ENCODE measurements around the gene MEAF6. TPM values are rescaled to one million over a fixed set of nuclear protein-coding genes. Genes with fewer than 3 reads are reported as not detected.
"Not testable (repeated sequence)": the region's sequence is repeated elsewhere in the genome, so short reads cannot be mapped to it uniquely, and the experiment has no call there.

MEAF6 gene
- total RNA-seq, 1 donor from 2014 or later: 95.6 TPM

DNA sequence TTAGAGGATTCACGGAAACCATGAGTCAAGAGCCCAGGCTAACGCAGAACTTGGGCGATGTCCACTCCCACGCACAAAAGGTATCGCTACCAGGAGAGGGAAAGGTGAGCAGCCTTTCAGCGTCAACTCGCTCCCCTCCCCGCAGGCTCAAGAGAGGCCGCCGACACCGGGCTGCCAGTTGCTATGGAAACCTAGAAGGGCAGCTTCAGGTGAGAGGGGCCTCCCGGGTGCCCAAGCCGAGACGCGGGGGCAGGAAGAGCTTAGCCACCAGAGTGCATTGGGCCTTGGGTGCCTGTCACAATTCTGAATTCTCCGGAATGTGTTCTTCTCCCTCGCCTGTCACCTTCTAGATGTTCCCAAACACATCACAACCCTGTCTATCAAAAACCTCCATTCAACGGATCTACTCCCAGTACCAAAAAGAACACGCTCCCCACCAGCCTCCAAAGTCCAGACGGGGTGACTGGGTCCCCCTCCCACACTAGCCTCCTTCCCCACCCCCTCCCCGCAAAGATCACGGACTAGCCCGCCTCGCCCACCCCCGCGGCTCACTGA, 694 bp downstream of the MEAF6 start:
- intact Hi-C loops (cut with micrococcal nuclease): loop anchor here (1.0 to 2.0 kb wide), 3 partner anchors 35 to 176 kb away; partner anchors contain the start of gene SNIP1
- DNase-seq: peak; percentile 85
- H3K27me3 Mint-ChIP-seq: no peaks in the 10 kb centered on the region
- H3K4me3 Mint-ChIP-seq: peak overlapping the region; percentile 98
- H3K4me1 Mint-ChIP-seq: peaks cover 38% of the 10 kb centered on the region
- no peaks in the 10 kb centered on the region for H3K9me3 Mint-ChIP-seq
- H3K27ac Mint-ChIP-seq: peak overlapping the region; percentile 96
- peaks cover 34% of the 10 kb centered on the region for H3K36me3 Mint-ChIP-seq (ENCODE audit: low read depth)

DNA sequence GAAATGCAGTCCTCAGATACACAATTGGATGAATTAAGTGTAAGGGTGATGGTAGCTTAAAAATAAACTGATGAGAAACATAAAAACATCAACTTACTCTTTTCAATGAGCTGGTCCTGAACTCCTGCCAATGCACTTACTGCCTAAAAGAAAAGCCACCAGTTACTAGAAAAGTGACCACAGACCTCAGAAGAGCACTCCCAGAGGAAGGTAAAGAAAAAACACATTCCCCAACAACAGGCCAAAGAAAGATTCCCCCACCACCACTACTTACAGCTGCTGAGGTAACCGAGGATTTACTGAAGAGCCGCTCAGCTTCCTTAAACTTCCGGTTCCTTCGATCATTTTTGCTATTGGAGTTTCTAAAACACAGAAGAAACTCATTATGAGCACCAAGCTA, 5.4 kb downstream of the MEAF6 start:
- Mint-ChIP-seq H3K4me3 (no peak overlapping the region), H3K9me3 (no peaks in the 10 kb centered on the region), H3K27me3 (no peaks in the 10 kb centered on the region), H3K36me3 (ENCODE audit: low read depth) (peaks cover 56% of the 10 kb centered on the region), H3K27ac (peak overlapping the region; percentile 26), H3K4me1 (peaks cover 32% of the 10 kb centered on the region)
- intact Hi-C loops (cut with micrococcal nuclease): no loop called here
- DNase-seq: no peak

DNA sequence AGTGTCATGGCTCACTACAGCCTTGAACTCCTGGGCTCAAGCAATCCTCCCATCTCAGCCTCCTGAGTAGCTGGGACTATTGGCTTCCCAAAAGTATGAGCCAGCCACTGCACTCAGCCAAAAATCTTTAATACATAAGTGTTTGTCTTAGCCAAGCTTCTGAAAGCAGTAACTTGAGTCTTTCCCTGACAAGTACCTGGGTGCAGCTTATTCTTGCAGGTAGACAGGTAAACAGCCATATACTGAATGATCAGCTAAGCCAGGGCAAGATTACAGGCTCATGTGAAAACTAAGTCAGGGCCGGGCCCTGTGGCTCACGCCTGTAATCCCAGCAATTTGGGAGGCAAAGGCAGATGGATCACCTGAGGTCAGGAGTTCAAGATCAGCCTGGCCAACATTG, 7.8 kb downstream of the MEAF6 start:
- intact Hi-C loops (cut with micrococcal nuclease): no loop called here
- DNase-seq: no peak
- no peak overlapping the region for H3K27ac Mint-ChIP-seq
- H3K4me1 Mint-ChIP-seq: peaks cover 20% of the 10 kb centered on the region
- H3K27me3 Mint-ChIP-seq: no peaks in the 10 kb centered on the region
- no peaks in the 10 kb centered on the region for H3K9me3 Mint-ChIP-seq
- H3K4me3 Mint-ChIP-seq: no peak overlapping the region
- H3K36me3 Mint-ChIP-seq (ENCODE audit: low read depth): peaks cover 47% of the 10 kb centered on the region

DNA sequence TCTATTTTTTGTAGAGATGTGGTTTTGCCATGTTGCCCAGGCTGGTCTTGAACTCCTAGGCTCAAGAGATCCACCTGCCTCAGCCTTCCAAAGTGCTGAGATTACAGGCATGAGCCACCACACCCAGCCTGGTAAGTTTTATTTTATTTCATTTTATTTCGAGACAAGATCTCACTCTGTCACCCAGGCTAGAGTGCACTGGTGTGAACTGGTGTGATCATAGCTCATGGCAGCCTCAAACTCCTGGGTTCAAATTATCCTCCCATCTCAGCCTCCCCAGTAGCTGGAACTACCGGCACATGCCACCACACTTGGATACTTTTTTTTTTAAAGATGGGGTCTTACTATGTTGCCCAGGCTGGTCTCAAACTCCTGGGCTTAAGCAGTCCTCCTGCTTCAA, 11.8 kb downstream of the MEAF6 start:
- H3K4me1 Mint-ChIP-seq; H3K9me3 Mint-ChIP-seq; H3K27me3 Mint-ChIP-seq; H3K27ac Mint-ChIP-seq; intact Hi-C loops (cut with micrococcal nuclease); H3K4me3 Mint-ChIP-seq; DNase-seq: not testable (repeated sequence)
- H3K36me3 Mint-ChIP-seq (ENCODE audit: low read depth): peaks cover 49% of the 10 kb centered on the region

DNA sequence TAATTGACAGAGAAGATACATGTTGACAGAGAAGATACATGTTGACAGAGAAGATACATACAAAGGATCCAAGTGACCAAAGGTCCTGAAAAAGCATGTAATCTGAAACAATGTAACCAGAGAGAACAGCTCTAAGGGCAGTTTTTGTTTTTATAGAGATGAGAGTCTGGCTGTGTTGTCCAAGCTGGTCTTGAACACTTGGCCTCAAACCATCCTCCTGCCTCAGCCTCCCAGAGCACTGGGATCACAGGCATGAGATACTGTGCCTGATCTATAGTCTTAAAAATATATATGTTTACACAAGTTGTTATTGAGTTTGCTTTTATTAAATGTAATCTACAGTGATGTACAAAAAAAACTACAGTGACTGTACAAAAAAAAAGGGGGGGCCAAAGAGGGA, 12.5 kb downstream of the MEAF6 start:
- H3K27ac Mint-ChIP-seq: no peak overlapping the region
- H3K4me1 Mint-ChIP-seq: no peaks in the 10 kb centered on the region
- H3K4me3 Mint-ChIP-seq: no peak overlapping the region
- H3K9me3 Mint-ChIP-seq: no peaks in the 10 kb centered on the region
- H3K36me3 Mint-ChIP-seq (ENCODE audit: low read depth): peaks cover 46% of the 10 kb centered on the region
- intact Hi-C loops (cut with micrococcal nuclease): no loop called here
- no peak for DNase-seq
- no peaks in the 10 kb centered on the region for H3K27me3 Mint-ChIP-seq

DNA sequence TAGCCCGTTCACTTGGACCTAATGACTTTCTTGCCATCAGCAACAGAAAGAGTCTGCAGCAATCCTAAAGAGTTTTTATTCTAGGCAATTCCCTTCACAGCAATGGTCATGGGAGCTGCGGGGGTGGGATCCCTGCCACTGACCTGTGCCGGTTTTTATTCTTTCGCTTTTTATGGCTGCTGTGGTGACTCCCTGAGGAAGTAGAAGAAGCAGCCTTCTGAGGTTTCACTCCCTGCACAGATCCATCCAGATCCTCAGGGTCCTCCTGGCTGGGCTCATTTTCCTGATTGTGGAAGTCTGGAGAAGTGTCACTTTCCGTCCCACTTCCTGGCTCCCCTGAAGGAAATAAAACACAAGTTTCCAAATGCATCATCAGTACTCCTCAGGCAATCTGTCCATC, 12.9 kb downstream of the MEAF6 start:
- H3K36me3 Mint-ChIP-seq (ENCODE audit: low read depth): peaks cover 44% of the 10 kb centered on the region
- H3K27me3 Mint-ChIP-seq: no peaks in the 10 kb centered on the region
- intact Hi-C loops (cut with micrococcal nuclease): no loop called here

DNA sequence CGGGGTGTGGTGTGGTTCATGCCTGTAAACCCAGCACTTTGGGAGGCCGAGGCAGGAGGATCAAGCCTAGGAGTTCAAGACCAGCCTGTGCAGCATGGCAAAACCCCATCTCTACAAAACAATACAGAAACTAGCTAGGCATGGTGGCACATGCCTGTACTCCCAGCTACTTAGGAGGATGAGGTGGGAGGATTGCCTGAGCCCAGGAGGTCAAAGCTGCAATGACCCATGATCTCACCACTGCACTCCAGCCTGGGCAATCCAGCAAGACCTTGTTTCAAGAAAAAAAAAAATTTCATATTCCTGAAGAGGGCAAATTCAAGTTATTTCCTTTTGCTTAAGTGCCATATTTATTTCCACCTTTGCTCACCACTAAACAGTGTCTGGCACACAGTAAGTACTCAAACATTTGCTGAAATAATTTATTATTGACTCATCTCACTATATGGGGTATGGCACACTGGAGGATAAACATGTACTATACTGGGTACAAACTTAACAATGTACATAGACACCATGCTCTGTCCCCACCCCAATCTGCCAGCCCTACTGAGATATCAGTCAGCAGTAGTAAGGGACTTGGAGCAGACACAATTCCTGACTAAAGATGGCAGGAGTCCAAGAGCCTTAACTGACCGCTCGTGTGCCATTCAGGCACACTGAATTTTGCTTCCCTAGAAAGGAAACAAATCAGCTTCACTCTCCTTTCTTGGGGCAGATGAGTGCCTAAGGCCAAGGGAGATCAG, 15.5 kb downstream of the MEAF6 start:
- Mint-ChIP-seq H3K4me1 (peaks cover 3% of the 10 kb centered on the region), H3K27ac (no peak overlapping the region), H3K9me3 (no peaks in the 10 kb centered on the region), H3K27me3 (no peaks in the 10 kb centered on the region), H3K4me3 (no peak overlapping the region), H3K36me3 (ENCODE audit: low read depth) (peaks cover 37% of the 10 kb centered on the region)
- intact Hi-C loops (cut with micrococcal nuclease): no loop called here
- no peak for DNase-seq

More for the DNA sequence above, 12.9 kb downstream of the MEAF6 start:
- Mint-ChIP-seq H3K9me3 (no peaks in the 10 kb centered on the region), H3K27ac (no peak overlapping the region), H3K4me3 (no peak overlapping the region), H3K4me1 (no peaks in the 10 kb centered on the region)
- no peak for DNase-seq

DNA sequence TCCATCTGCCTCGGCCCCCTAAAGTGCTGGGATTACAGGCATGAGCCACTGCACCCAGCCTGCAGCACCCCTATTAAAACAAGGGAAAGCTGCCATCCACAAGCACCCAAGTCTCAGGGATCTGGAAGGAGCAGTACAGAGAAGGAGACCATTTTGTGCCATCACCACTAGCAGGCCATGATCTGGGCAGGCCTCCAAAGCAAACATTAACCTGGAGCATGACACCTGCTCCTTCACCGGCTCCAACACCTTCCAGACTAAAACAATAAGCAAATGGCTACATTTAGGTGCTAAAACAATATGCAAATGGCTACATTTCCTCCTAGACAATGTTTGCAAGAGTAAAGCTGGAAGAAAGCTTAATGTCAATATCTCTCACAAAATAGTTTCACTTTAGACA, 16.7 kb downstream of the MEAF6 start:
- DNase-seq: no peak
- Mint-ChIP-seq H3K4me1 (peaks cover 6% of the 10 kb centered on the region), H3K27me3 (no peaks in the 10 kb centered on the region), H3K36me3 (ENCODE audit: low read depth) (peaks cover 43% of the 10 kb centered on the region), H3K9me3 (no peaks in the 10 kb centered on the region), H3K4me3 (no peak overlapping the region), H3K27ac (no peak overlapping the region)
- intact Hi-C loops (cut with micrococcal nuclease): no loop called here

DNA sequence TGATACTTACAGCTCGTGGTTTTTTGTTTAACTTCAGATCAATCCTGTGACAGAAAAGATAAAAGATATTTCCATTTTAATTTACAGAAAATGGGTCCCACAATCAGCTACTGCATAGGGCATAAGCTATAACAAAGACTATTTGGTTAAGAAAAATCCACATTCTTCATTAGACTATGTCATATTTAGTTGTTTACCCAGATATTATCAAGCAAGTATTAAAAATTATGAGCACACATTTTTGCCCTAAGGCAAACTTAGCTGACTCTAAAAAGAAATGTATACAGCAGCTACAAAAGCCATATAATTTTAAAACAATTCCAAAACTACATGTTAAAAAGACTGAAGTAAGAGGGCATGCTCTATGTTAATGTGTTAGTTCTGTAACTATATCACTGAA, 18.7 kb downstream of the MEAF6 start:
- no peak overlapping the region for H3K4me3 Mint-ChIP-seq
- H3K27me3 Mint-ChIP-seq: no peaks in the 10 kb centered on the region
- intact Hi-C loops (cut with micrococcal nuclease): no loop called here
- H3K9me3 Mint-ChIP-seq: no peaks in the 10 kb centered on the region
- H3K36me3 Mint-ChIP-seq (ENCODE audit: low read depth): peaks cover 38% of the 10 kb centered on the region
- no peak overlapping the region for H3K27ac Mint-ChIP-seq
- peaks cover 6% of the 10 kb centered on the region for H3K4me1 Mint-ChIP-seq
- DNase-seq: no peak

DNA sequence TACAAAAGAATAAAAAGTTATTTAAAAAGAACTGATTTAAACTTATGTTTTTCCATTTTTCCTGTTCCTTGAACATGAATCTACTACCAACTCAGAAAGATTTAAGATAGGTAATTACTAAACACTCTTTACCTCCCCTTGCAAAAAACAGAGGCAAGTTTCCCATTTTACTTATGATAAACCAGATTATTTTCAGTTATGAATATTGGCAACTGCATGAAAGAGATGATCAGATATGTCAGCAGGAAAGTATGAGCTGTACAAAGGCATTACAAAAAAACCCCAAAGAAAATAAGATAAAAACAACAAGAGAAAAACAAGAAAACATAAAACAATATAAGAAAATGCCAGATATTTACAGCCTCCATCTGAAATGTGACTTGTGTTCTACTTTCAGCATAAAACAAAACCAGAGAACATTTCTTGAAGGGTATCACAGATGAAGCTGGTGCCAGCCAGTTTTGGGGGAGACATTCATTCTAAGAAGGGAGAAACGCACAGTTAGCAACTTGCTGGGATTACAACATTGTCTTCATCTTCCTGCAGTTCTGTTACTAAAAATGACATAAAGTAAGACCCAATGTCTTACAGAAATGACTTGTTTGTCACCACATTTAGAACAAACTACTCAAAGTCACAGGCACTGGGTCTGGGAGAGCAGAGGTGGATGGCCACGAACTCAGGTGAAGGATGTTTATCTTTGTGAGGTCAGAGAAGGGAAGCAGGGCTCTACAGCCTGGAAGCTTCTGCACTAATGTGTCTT, 21.0 kb downstream of the MEAF6 start:
- Mint-ChIP-seq H3K4me1 (peaks cover 6% of the 10 kb centered on the region), H3K27ac (peak overlapping the region; percentile 42), H3K27me3 (no peaks in the 10 kb centered on the region), H3K36me3 (ENCODE audit: low read depth) (peaks cover 32% of the 10 kb centered on the region), H3K9me3 (no peaks in the 10 kb centered on the region), H3K4me3 (no peak overlapping the region)
- DNase-seq: no peak
- intact Hi-C loops (cut with micrococcal nuclease): no loop called here

DNA sequence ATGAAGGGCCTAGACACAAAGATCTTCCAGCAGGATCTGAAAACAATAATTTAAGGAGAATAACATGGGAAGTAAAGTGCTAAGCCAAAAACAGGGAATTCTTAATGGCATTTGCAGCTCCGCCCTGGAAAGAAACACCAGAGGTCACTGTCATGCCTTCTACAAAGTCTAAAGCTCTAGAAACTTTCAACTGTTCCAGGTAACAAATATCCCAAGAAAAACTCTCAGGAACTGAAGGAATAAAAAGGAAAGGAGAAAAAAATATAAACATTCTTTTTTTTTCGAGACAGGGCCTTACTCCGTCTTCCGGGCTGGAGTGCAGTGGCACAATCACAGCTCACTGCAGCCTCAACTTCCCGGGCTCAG, 27.0 kb downstream of the MEAF6 start:
- Mint-ChIP-seq H3K36me3 (ENCODE audit: low read depth) (peaks cover 30% of the 10 kb centered on the region), H3K9me3 (no peaks in the 10 kb centered on the region), H3K4me3 (no peak overlapping the region), H3K4me1 (peaks cover 12% of the 10 kb centered on the region), H3K27me3 (no peaks in the 10 kb centered on the region), H3K27ac (peak overlapping the region; percentile 74)
- no peak for DNase-seq
- intact Hi-C loops (cut with micrococcal nuclease): loop anchor here (1.0 kb wide), 2 partner anchors 14 to 33 kb away; no protein-coding TSS in a partner anchor

DNA sequence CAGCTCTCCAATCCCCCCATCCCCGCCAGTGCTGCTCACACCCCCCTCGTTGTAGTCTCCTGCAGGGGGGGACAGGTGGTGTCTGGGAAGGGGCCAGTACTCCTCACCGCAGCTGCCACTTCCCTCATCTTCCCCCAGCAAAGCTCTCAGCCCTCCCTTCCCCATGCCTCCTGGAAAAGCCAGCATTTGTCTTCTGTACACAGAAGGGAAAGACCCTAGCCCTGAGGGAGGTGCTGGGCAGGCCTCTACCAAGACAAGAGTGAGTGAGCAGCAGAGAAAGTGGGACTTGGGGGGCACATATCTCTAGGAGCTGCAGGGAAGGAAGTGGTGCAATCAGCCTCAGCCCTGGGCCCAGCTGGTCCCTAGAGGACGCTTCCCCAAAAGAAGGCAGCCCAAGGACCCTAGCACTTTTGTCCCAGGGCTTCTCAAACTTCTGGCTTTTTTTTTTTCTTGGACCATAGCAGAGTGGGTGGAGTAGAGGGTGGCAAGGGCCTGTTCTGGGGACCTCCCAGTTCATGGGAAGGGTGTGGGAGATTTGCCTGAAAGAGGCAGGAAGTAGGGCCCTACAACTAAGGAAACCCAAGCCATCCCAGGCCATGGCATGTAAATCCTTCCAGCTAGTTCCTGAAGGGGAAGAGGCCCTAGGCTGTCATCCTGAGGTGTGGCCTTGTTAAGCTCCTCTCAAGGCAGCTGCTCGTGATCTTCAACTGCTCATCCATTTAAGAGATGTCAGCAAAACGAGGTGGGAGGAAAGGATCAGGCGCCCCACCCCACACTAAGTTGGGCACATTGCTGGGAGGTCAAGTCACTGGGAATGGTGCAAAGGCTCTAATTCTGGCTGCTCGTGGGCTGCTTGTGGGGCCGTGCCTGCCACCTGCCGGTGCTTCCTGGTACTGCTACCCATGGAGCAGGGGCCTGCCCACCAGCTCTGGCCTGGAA, 27.6 kb downstream of the MEAF6 start:
- Mint-ChIP-seq H3K4me1 (peaks cover 15% of the 10 kb centered on the region), H3K36me3 (ENCODE audit: low read depth) (peaks cover 35% of the 10 kb centered on the region), H3K27ac (peak overlapping the region; percentile 74), H3K4me3 (no peak overlapping the region), H3K9me3 (no peaks in the 10 kb centered on the region), H3K27me3 (no peaks in the 10 kb centered on the region)
- intact Hi-C loops (cut with micrococcal nuclease): loop anchor here (1.0 kb wide), 2 partner anchors 14 to 33 kb away; no protein-coding TSS in a partner anchor
- peak; percentile 94 for DNase-seq

DNA sequence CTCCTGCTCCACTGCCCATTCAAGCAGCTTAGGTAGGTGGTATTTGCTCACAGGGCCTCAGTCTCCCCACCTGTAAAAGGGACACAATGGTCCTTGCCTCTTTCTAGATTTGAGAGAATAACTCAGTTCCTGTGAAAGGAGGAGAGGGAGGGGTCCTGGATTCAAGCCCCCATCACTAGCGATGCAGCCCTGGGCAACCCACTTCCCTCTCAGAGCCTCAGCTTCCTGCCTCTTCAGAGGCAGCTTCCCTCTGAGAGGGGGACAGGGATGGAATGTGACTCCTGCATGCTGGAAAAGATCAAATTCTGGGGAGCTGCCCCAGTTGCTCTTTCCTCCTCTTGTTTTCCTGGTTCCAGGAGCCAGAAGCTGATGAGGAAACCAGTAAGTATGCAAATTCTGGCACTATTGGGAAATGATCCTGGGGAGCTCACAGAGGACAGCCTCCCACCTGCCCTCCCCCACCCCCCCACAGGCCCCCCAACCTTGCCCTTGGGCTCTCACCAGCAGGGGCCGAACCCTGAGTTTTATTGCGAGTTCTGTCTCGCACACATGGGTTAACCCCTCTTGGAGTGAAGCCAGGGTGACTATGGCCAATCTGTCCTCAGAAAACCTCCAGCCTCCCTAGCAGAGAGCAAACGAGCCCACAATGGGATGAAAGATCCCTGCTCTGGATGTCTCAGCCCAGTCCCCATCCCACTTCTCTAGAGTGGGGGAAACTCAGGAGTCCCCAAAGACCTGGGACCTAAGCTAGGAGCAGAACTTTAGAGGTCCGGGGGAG, 28.5 kb downstream of the MEAF6 start:
- H3K4me3 Mint-ChIP-seq: no peak overlapping the region
- H3K27ac Mint-ChIP-seq: no peak overlapping the region
- H3K36me3 Mint-ChIP-seq (ENCODE audit: low read depth): peaks cover 43% of the 10 kb centered on the region
- peaks cover 24% of the 10 kb centered on the region for H3K4me1 Mint-ChIP-seq
- no peaks in the 10 kb centered on the region for H3K9me3 Mint-ChIP-seq
- no peak for DNase-seq
- H3K27me3 Mint-ChIP-seq: no peaks in the 10 kb centered on the region
- intact Hi-C loops (cut with micrococcal nuclease): no loop called here
